ENCODE results near the gene IFFO2. TPM values are rescaled to one million over a fixed set of nuclear protein-coding genes. Genes with fewer than 3 reads are reported as not detected.

IFFO2 gene
- total and polyA plus RNA-seq, 7 experiments from 2014 or later: 1.1 to 57.1 (median 25.7) TPM

DNA sequence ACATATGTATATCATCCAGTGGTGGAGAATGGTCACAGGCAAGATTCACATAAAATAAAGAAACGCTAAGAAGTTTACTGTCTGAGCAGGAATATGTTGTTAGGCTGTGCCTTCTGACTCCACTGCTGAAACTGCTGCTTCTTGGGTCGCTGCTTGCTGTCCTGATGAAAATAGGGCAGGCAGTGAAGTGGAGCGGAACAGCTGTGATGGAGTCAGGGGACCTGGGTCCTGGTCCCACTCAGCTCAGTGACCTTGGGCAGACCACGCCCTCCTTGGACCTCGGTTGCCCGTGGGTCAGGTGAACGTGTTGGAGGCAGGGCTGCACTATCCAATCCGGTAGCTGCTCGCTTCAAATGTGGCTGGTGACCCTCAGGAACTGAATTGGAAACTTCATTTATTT lies 33.4 kb upstream of the IFFO2 start:
- Histone ChIP-seq H3K9me3 (ENCODE audit: control insufficient read depth in 2 of 3, low read length in 3 of 3) (no peaks in the 10 kb centered on the region), H3K4me1 (ENCODE audit: control insufficient read depth in 2 of 2, insufficient read depth in 2 of 2, low read length in 2 of 2) (no peaks in the 10 kb centered on the region), H3K4me3 (ENCODE audit: low read length) (no peak overlapping the region), H3K27ac (ENCODE audit: low read depth, low read length) (no peak overlapping the region), H3K36me3 (ENCODE audit: control insufficient read depth in 2 of 3, insufficient read depth in 3 of 3, low read length in 3 of 3) (no peaks in the 10 kb centered on the region), H3K27me3 (ENCODE audit: control insufficient read depth in 2 of 2, insufficient read depth in 2 of 2, low read length in 2 of 2) (no peaks in the 10 kb centered on the region)
- peak in 1 of 9 donors; percentile 14 for DNase-seq
- Mint-ChIP-seq H3K4me3 (no peak overlapping the region), H3K9me3 (peaks cover 0 to 9% (median 0%) of the 10 kb centered on the region in 11 donors), H3K27ac (no peak overlapping the region), H3K4me1 (peaks cover 0 to 3% (median 0%) of the 10 kb centered on the region in 7 donors), H3K27me3 (peaks cover 4 to 13% (median 9%) of the 10 kb centered on the region in 5 donors), H3K36me3 (peaks cover 0 to 5% (median 0%) of the 10 kb centered on the region in 5 donors)
- ATAC-seq: no peak
- ChIA-PET POLR2A (no interaction called here), CTCF (no interaction called here)
- intact Hi-C loops (cut with micrococcal nuclease): no loop called here

DNA sequence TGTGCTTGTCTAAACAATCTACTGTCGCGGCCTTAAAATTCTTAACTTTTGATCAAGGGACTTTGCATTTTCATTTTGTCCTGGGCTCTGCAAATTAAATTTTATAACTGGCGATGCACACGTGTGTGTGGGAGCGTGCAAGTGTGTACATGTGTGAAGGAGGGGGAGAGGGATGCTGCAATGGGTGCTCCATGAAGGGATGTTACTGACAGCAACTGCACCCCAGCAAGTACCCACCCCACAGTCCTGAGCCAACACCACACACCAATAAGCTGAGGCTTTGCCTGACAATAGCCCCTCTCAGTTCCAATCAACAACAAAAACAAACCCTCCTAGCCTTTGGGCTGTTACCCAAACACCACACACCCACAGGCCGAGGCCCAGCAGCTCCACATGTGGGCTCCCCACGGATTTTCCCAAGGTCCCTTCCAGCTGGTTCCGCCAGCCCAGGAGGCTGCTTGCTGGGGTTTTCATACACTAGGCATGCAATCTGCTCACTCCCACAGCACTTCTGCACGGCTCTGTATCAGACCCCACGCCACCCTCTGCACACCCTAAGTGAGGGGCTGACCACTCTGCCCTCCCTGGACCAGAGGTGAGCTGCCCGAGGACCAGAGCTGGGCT lies 32.8 kb upstream of the IFFO2 start:
- ChIA-PET CTCF (no interaction called here), POLR2A (no interaction called here)
- H3K27me3 ChIP-seq (ENCODE audit: control insufficient read depth in 2 of 2, insufficient read depth in 2 of 2, low read length in 2 of 2): no peaks in the 10 kb centered on the region
- no peaks in the 10 kb centered on the region for H3K36me3 ChIP-seq (ENCODE audit: control insufficient read depth in 2 of 3, insufficient read depth in 3 of 3, low read length in 3 of 3)
- Mint-ChIP-seq H3K36me3 (peaks cover 0 to 5% (median 0%) of the 10 kb centered on the region in 5 donors), H3K4me1 (peaks cover 0 to 3% (median 0%) of the 10 kb centered on the region in 7 donors), H3K9me3 (peaks cover 0 to 9% (median 0%) of the 10 kb centered on the region in 11 donors), H3K27me3 (peaks cover 4 to 18% (median 12%) of the 10 kb centered on the region in 5 donors), H3K4me3 (no peak overlapping the region), H3K27ac (peak overlapping the region in 1 of 9 donors; percentile 18)
- H3K4me1 ChIP-seq (ENCODE audit: control insufficient read depth in 2 of 2, insufficient read depth in 2 of 2, low read length in 2 of 2): no peaks in the 10 kb centered on the region
- DNase-seq (peak in 1 of 9 donors; percentile 8), ATAC-seq (no peak)
- no peak overlapping the region for H3K4me3 ChIP-seq (ENCODE audit: low read length)
- intact Hi-C loops (cut with micrococcal nuclease): no loop called here
- no peaks in the 10 kb centered on the region for H3K9me3 ChIP-seq (ENCODE audit: control insufficient read depth in 2 of 3, low read length in 3 of 3)
- no peak overlapping the region for H3K27ac ChIP-seq (ENCODE audit: low read depth, low read length)

DNA sequence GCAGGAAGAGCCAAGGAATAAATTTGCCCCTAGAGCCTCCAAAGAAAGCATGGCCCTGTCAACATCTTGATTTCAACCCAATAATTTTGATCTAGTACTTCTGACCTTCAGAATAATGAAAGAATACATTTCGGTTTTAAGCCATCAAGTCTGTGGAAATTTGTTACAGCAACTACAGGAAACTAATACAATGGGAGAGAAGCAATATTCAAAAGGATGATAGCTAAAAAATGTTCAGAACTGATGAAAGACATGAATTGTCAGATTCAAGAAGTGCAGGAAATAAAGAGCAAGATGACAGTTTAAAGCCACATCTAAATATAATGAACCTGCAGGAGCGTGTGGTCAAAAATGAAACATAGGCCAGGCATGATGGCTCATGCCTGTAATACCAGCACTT lies 24.8 kb upstream of the IFFO2 start:
- POLR2A ChIA-PET: no interaction called here
- intact Hi-C loops (cut with micrococcal nuclease): no loop called here
- no peak for ATAC-seq

DNA sequence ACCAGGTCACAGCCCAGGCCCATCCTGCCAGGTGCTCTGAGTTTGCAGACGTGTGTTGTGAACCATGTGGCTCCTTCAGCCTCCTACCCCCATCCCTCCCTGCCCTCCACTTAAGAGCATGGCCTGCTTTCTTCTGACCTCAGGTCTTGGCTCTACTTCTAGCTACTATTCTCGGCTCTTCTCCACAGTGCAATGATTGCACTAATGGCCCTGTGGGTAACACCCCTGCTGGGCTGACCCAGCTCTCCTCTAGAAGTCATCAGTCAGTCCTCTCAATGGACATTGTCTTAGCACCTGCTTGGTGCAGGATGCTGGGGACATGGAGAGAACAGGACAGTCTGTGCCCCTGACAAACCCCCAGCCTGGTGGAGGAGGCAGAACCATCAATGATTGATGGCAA lies 22.2 kb upstream of the IFFO2 start:
- peaks cover 0 to 16% (median 4%) of the 10 kb centered on the region in 5 donors for H3K36me3 Mint-ChIP-seq

More for the DNA sequence above, 24.8 kb upstream of the IFFO2 start:
- no peaks in the 10 kb centered on the region for H3K4me1 ChIP-seq (ENCODE audit: control insufficient read depth in 2 of 2, insufficient read depth in 2 of 2, low read length in 2 of 2)
- no peaks in the 10 kb centered on the region for H3K36me3 ChIP-seq (ENCODE audit: control insufficient read depth in 2 of 3, insufficient read depth in 3 of 3, low read length in 3 of 3)
- no peak overlapping the region for H3K4me3 ChIP-seq (ENCODE audit: low read length)
- Mint-ChIP-seq H3K4me1 (no peaks in the 10 kb centered on the region), H3K36me3 (peaks cover 0 to 16% (median 4%) of the 10 kb centered on the region in 5 donors), H3K27ac (no peak overlapping the region), H3K4me3 (no peak overlapping the region), H3K9me3 (peaks cover 3 to 21% (median 16%) of the 10 kb centered on the region in 11 donors), H3K27me3 (peaks cover 0 to 55% (median 18%) of the 10 kb centered on the region in 5 donors)
- CTCF ChIA-PET: no interaction called here
- DNase-seq: no peak
- no peak overlapping the region for H3K27ac ChIP-seq (ENCODE audit: low read depth, low read length)
- no peaks in the 10 kb centered on the region for H3K27me3 ChIP-seq (ENCODE audit: control insufficient read depth in 2 of 2, insufficient read depth in 2 of 2, low read length in 2 of 2)
- no peaks in the 10 kb centered on the region for H3K9me3 ChIP-seq (ENCODE audit: control insufficient read depth in 2 of 3, low read length in 3 of 3)

DNA sequence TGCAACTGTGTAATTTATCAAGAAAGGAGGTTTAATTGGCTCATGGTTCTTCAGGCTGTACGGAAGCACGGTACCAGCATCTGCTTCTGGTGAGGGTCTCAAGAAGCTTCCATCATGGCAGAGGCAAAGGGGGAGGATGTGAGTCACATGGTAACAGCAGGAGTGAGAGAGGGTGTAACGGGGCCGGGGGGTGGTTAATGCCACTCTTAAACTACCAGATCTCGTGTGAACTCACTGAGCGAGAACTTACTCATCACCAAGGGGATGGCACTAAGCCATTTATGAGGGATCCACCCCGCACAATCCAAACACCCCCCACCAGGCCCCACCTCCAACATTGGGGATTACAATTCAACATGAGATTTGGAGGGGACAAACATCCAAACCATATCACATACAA lies 21.0 kb upstream of the IFFO2 start:
- Histone ChIP-seq H3K36me3 (ENCODE audit: control insufficient read depth in 2 of 3, insufficient read depth in 3 of 3, low read length in 3 of 3) (no peaks in the 10 kb centered on the region), H3K4me3 (ENCODE audit: low read length) (no peak overlapping the region), H3K27me3 (ENCODE audit: control insufficient read depth in 2 of 2, insufficient read depth in 2 of 2, low read length in 2 of 2) (no peaks in the 10 kb centered on the region), H3K27ac (ENCODE audit: low read depth, low read length) (no peak overlapping the region), H3K9me3 (ENCODE audit: control insufficient read depth in 2 of 3, low read length in 3 of 3) (no peaks in the 10 kb centered on the region), H3K4me1 (ENCODE audit: control insufficient read depth in 2 of 2, insufficient read depth in 2 of 2, low read length in 2 of 2) (peaks cover 0 to 3% of the 10 kb centered on the region in 2 donors)
- intact Hi-C loops (cut with micrococcal nuclease): no loop called here
- no peak overlapping the region for H3K27ac Mint-ChIP-seq
- H3K36me3 Mint-ChIP-seq: peaks cover 0 to 16% (median 4%) of the 10 kb centered on the region in 5 donors
- ATAC-seq (no peak), DNase-seq (peak in 1 of 9 donors; percentile 12)
- peaks cover 3 to 21% (median 15%) of the 10 kb centered on the region in 11 donors for H3K9me3 Mint-ChIP-seq
- CTCF ChIA-PET: no interaction called here
- H3K4me1 Mint-ChIP-seq: peaks cover 0 to 8% (median 3%) of the 10 kb centered on the region in 7 donors
- H3K27me3 Mint-ChIP-seq: peaks cover 0 to 36% (median 9%) of the 10 kb centered on the region in 5 donors
- POLR2A ChIA-PET: no interaction called here
- H3K4me3 Mint-ChIP-seq: no peak overlapping the region

More for the DNA sequence above, 22.2 kb upstream of the IFFO2 start:
- H3K27me3 ChIP-seq (ENCODE audit: control insufficient read depth in 2 of 2, insufficient read depth in 2 of 2, low read length in 2 of 2): no peaks in the 10 kb centered on the region
- CTCF ChIA-PET: no interaction called here
- intact Hi-C loops (cut with micrococcal nuclease): no loop called here
- no peaks in the 10 kb centered on the region for H3K9me3 ChIP-seq (ENCODE audit: control insufficient read depth in 2 of 3, low read length in 3 of 3)
- H3K4me3 ChIP-seq (ENCODE audit: low read length): no peak overlapping the region
- H3K9me3 Mint-ChIP-seq: peaks cover 3 to 21% (median 16%) of the 10 kb centered on the region in 11 donors
- peaks cover 0 to 41% (median 9%) of the 10 kb centered on the region in 5 donors for H3K27me3 Mint-ChIP-seq
- H3K4me1 Mint-ChIP-seq: no peaks in the 10 kb centered on the region
- no peaks in the 10 kb centered on the region for H3K4me1 ChIP-seq (ENCODE audit: control insufficient read depth in 2 of 2, insufficient read depth in 2 of 2, low read length in 2 of 2)
- POLR2A ChIA-PET: no interaction called here
- H3K27ac ChIP-seq (ENCODE audit: low read depth, low read length): no peak overlapping the region
- no peaks in the 10 kb centered on the region for H3K36me3 ChIP-seq (ENCODE audit: control insufficient read depth in 2 of 3, insufficient read depth in 3 of 3, low read length in 3 of 3)
- no peak overlapping the region for H3K4me3 Mint-ChIP-seq
- no peak overlapping the region for H3K27ac Mint-ChIP-seq
- no peak for ATAC-seq
- DNase-seq: no peak

DNA sequence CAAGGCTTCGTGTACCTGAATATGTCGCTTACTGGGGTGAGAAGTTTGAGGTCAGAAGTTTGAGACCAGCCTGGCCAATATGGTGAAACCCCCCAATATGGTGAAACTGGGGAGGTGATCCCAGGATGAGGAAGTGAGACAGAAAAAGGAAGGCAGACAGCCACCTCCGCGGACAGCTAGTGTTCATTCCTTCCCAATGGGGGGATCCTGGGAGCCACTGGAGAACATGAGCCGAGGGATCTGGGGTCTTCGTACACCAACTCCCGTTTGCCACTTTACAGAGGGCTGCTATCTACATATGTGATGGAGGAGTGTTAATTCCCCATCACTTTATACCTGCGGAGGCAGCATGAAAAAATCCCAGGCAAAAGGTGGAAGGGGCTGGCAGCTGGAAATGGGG lies 19.6 kb upstream of the IFFO2 start:
- Histone ChIP-seq H3K4me1 (ENCODE audit: control insufficient read depth in 2 of 2, insufficient read depth in 2 of 2, low read length in 2 of 2) (peaks cover 0 to 5% of the 10 kb centered on the region in 2 donors), H3K27me3 (ENCODE audit: control insufficient read depth in 2 of 2, insufficient read depth in 2 of 2, low read length in 2 of 2) (no peaks in the 10 kb centered on the region), H3K36me3 (ENCODE audit: control insufficient read depth in 2 of 3, insufficient read depth in 3 of 3, low read length in 3 of 3) (no peaks in the 10 kb centered on the region), H3K9me3 (ENCODE audit: control insufficient read depth in 2 of 3, low read length in 3 of 3) (no peaks in the 10 kb centered on the region), H3K4me3 (ENCODE audit: low read length) (no peak overlapping the region), H3K27ac (ENCODE audit: low read depth, low read length) (no peak overlapping the region)
- intact Hi-C loops (cut with micrococcal nuclease): no loop called here
- H3K36me3 Mint-ChIP-seq: peaks cover 0 to 14% (median under 1%) of the 10 kb centered on the region in 5 donors
- ChIA-PET CTCF (interaction anchor here (1.0 to 2.1 kb wide), 2 partner anchors 24 to 67 kb away, joined by 3 to 6 read pairs; no protein-coding TSS in a partner anchor), POLR2A (no interaction called here)
- H3K4me3 Mint-ChIP-seq: no peak overlapping the region
- H3K27me3 Mint-ChIP-seq: peaks cover 0 to 24% (median 5%) of the 10 kb centered on the region in 5 donors
- H3K4me1 Mint-ChIP-seq: peaks cover 0 to 9% (median 3%) of the 10 kb centered on the region in 7 donors
- ATAC-seq (no peak), DNase-seq (peak in 1 of 9 donors; percentile 7)
- H3K9me3 Mint-ChIP-seq: peaks cover 1 to 18% (median 12%) of the 10 kb centered on the region in 11 donors
- no peak overlapping the region for H3K27ac Mint-ChIP-seq

Measured in naive thymus-derived CD4-positive, alpha-beta T cell (primary cell).